ENCODE data around the gene IL1R2. TPM values are rescaled to one million over a fixed set of nuclear protein-coding genes. Genes with fewer than 3 reads are reported as not detected.
A peak's percentile ranks its signal among the peaks of the same experiment; 100 is the strongest.

IL1R2 gene
- total RNA-seq, 4 donors from 2014 or later: 1.1 to 25.2 (median 10.0) TPM

DNA sequence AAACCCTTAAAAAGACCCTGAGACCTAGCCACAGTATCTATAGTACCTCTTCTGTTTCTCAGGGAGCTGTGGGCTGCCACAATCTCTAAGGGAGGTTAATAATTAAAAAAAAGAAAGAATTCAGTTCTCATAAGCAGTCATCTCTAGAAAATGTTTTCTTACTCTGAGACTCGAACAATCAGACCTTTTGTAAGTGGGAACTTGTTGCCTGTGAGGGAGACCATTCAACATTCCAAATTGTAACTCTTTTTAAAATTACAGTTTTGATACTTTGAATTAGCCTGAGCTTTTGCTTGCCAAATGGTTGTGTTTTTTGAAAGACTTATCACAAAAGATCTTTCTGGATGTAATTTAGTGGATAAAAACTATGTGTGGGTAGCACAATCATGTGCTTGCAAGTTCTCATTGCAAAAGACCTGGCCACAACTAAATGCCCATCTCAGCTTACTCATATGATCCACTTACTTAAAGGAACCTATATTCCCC, 33.3 kb downstream of the IL1R2 start:
- no peak for ATAC-seq
- WGBS, 2 donors (ENCODE audit: low coverage in 1 of 2): 52 to 55% methylated on average over 1 of the region's 1 CpG
- peaks cover 4 to 52% (median 15%) of the 10 kb centered on the region in 3 donors for H3K4me1 ChIP-seq
- H3K27me3 ChIP-seq: no peaks in the 10 kb centered on the region
- no peaks in the 10 kb centered on the region for H3K9me3 ChIP-seq
- H3K4me3 ChIP-seq: no peak overlapping the region
- TF ChIP-seq EP300 (IDR thresholded peaks at IDR 0.05): no peak
- no peak for TF ChIP-seq POLR2AphosphoS5 (IDR thresholded peaks at IDR 0.05)
- TF ChIP-seq POLR2A (IDR thresholded peaks at IDR 0.05): no peak
- TF ChIP-seq, protein P1, sequence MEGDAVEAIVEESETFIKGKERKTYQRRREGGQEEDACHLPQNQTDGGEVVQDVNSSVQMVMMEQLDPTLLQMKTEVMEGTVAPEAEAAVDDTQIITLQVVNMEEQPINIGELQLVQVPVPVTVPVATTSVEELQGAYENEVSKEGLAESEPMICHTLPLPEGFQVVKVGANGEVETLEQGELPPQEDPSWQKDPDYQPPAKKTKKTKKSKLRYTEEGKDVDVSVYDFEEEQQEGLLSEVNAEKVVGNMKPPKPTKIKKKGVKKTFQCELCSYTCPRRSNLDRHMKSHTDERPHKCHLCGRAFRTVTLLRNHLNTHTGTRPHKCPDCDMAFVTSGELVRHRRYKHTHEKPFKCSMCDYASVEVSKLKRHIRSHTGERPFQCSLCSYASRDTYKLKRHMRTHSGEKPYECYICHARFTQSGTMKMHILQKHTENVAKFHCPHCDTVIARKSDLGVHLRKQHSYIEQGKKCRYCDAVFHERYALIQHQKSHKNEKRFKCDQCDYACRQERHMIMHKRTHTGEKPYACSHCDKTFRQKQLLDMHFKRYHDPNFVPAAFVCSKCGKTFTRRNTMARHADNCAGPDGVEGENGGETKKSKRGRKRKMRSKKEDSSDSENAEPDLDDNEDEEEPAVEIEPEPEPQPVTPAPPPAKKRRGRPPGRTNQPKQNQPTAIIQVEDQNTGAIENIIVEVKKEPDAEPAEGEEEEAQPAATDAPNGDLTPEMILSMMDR (IDR thresholded peaks at IDR 0.05): no peak
- no peak overlapping the region for H3K27ac ChIP-seq
- no peaks in the 10 kb centered on the region for H3K36me3 ChIP-seq

DNA sequence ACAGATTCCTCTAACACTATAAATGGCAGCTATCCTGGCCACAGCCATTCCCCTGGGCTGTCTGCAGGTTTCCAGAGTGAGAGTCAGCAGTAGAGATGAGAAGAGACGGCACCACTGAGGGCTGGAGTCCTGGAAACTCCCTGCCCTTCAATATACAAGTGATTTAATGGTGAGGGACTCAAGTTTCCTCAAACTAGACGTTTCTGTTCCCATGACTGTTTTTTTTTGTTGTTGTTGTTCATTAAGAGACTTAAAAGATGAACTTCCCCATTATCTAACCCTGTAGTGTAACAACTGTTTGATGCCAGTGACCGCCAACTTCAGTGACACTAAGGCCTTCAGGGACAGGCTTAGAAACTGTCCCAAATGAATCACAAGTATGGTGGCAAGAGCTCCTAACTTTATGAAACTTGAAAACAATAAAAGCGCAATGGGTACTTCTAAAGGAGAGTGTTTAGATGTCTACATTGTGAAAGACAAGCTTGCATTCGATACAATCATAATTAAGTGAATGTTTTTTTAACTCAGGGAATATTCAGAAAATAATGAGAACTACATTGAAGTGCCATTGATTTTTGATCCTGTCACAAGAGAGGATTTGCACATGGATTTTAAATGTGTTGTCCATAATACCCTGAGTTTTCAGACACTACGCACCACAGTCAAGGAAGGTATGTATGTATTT, 34.0 kb downstream of the IL1R2 start:
- no peak for ATAC-seq
- no peak for TF ChIP-seq POLR2A (IDR thresholded peaks at IDR 0.05)
- TF ChIP-seq EP300 (IDR thresholded peaks at IDR 0.05): no peak
- TF ChIP-seq POLR2AphosphoS5 (IDR thresholded peaks at IDR 0.05): no peak
- TF ChIP-seq, protein P1 (IDR thresholded peaks at IDR 0.05): no peak
- 83 to 89% methylated on average over 3 to 6 of the region's 6 CpGs for WGBS, 2 donors (ENCODE audit: low coverage in 1 of 2)
- no peaks in the 10 kb centered on the region for H3K36me3 ChIP-seq
- no peaks in the 10 kb centered on the region for H3K27me3 ChIP-seq
- no peaks in the 10 kb centered on the region for H3K9me3 ChIP-seq
- H3K27ac ChIP-seq: peak overlapping the region in 1 of 4 donors; percentile 74
- peaks cover 4 to 47% (median 15%) of the 10 kb centered on the region in 3 donors for H3K4me1 ChIP-seq
- no peak overlapping the region for H3K4me3 ChIP-seq

DNA sequence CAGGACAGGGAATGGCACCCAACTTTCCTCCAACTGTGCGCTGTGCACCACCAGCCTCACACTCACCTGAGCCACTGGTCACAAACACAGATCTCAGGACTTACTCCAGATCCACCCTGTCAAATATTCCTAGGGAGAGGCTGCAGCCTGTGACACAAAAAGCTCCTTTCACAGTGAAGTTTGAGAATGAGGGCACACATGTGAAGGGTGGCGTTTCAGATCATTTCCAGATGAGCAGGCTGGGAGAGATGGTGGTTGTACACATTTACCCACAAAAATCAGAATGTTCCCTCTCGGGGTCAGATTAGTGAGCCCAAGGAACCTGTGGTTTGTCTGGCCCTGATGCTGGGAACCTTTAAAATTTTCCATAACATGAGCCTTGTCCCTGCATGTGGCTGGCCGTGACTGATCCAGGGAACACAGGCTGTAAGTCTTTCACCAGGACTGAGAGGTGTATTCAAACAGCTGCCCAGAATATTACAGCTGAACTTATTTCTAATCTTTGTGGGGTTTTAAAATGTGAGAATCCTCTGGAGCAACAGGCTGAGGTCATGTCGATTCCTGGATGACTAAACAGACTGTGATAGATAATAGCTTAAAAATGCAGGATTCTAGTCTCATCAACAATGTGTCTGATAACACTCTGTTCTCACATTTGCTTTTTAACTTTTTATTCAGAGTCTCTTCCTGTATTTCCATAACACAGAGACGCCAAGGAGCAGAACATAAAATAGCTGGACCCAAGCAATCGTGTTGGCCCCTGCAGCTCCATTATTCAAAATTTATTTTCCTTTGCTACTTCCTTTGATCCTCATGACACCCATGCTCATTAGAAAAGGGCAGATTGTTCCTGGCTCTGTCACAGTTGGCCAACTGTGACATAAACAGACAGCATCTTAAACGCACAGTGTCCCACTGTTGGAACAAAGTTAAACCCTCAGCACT, 35.5 kb downstream of the IL1R2 start:
- no peaks in the 10 kb centered on the region for H3K27me3 ChIP-seq
- H3K4me3 ChIP-seq: no peak overlapping the region
- no peak for TF ChIP-seq POLR2A (IDR thresholded peaks at IDR 0.05)
- no peak for TF ChIP-seq EP300 (IDR thresholded peaks at IDR 0.05)
- TF ChIP-seq POLR2AphosphoS5 (IDR thresholded peaks at IDR 0.05): no peak
- TF ChIP-seq, protein P1 (IDR thresholded peaks at IDR 0.05): no peak
- no peaks in the 10 kb centered on the region for H3K9me3 ChIP-seq
- H3K27ac ChIP-seq: peak overlapping the region; percentile 37 to 74 (median 63)
- WGBS, 2 donors (ENCODE audit: low coverage in 1 of 2): 14 to 19% methylated on average over 4 to 7 of the region's 8 CpGs
- peaks cover 4 to 31% (median 13%) of the 10 kb centered on the region in 3 donors for H3K4me1 ChIP-seq
- H3K36me3 ChIP-seq: no peaks in the 10 kb centered on the region
- ATAC-seq: peak; percentile 89

DNA sequence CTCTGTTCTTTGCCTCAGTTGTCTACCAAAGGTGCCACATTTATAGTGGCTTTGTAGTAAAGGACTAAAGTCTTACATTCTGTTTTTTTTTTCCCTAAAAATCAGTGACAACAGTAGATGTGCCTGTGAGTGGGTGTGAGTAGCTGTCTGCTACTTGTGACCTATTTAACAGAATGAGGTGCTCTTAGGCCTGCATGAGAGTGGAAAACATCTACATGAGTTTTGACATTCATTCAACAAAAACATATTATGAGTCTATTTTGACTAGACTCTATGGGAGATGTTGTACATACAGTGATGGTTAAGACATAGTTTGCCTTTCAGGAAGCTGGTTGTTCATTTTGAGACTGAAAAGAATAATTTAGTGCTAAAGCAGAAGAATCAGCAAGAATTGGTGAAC, 36.7 kb downstream of the IL1R2 start:
- ATAC-seq: no peak

More for the DNA sequence above, 36.7 kb downstream of the IL1R2 start:
- Histone ChIP-seq H3K4me1 (peaks cover 4 to 34% (median 16%) of the 10 kb centered on the region in 3 donors), H3K4me3 (no peak overlapping the region), H3K9me3 (no peaks in the 10 kb centered on the region), H3K36me3 (no peaks in the 10 kb centered on the region), H3K27ac (peak overlapping the region in 3 of 4 donors; percentile 54 to 74 (median 72)), H3K27me3 (no peaks in the 10 kb centered on the region)
- TF ChIP-seq, protein P1 (IDR thresholded peaks at IDR 0.05): no peak
- TF ChIP-seq EP300 (IDR thresholded peaks at IDR 0.05): no peak
- TF ChIP-seq POLR2AphosphoS5 (IDR thresholded peaks at IDR 0.05): no peak
